IPS DF 4.7 (cell line): ENCODE data around the gene KRT84.

Experiments used
- DNase-seq: peaks from one replicate; pipeline ENCODE4 v3.0.0-alpha.2; 2013; ENCODE audit warnings: low spot score; ENCODE audit errors: extremely low read depth

Gene KRT84, protein sequence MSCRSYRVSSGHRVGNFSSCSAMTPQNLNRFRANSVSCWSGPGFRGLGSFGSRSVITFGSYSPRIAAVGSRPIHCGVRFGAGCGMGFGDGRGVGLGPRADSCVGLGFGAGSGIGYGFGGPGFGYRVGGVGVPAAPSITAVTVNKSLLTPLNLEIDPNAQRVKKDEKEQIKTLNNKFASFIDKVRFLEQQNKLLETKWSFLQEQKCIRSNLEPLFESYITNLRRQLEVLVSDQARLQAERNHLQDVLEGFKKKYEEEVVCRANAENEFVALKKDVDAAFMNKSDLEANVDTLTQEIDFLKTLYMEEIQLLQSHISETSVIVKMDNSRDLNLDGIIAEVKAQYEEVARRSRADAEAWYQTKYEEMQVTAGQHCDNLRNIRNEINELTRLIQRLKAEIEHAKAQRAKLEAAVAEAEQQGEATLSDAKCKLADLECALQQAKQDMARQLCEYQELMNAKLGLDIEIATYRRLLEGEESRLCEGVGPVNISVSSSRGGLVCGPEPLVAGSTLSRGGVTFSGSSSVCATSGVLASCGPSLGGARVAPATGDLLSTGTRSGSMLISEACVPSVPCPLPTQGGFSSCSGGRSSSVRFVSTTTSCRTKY

DNA sequence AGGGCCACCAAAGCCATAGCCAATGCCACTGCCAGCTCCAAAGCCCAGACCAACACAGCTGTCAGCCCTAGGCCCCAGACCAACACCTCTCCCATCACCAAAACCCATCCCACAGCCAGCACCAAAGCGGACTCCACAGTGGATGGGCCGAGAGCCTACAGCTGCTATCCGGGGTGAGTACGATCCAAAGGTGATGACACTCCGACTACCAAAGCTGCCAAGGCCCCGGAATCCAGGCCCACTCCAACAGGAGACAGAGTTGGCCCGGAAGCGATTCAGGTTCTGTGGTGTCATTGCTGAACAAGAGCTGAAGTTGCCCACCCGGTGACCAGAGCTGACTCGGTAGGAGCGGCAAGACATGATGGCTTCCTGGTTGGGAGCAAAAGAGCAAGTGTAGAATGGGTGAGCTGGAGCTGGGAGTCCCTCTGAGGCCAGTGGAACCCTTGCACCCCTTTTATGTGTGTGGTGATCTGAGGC lies at the start of gene KRT84:
TSS of gene KRT84 (minus strand) at position 427 of the 477 bp plus-strand sequence. CDS start at position 360, 67 bp downstream.
- no peak for DNase-seq

DNA sequence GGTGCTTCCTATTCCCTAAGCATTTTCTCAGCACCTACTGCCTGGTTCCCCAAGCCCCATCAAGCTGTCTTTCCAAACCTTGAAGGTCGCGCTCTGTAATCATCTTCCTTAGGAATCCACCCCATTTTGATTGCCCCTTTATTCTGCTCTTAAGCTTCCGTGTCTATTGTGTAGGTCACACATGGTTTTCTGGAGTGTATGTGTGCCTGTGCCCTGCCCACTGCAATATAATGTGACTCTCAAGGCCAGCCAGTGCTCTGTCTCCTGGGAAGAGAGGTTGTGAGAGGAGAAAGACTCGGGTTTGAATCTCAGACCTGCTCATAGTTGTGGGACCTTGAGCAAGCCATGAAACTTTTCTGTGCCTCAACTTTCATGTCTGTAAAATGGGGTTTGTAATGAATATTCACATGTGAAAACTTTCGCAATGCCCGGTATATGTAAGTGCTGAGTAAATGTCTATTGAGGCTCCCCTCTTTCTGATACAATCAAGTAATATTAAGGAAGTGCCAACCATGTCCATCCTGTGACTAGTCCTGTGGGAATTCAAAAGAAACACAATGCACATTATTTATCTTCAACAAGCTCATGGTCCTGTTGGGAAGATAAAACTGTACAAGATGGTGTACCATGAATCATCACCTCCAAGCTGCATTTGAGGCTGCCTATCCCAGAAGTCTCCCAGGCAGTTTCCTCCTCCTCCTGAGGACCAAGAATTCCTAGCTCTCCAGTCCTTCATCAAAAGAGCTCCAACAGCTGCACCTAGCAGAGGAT lies 49.5 kb upstream of the KRT84 start:
- no peak for DNase-seq

DNA sequence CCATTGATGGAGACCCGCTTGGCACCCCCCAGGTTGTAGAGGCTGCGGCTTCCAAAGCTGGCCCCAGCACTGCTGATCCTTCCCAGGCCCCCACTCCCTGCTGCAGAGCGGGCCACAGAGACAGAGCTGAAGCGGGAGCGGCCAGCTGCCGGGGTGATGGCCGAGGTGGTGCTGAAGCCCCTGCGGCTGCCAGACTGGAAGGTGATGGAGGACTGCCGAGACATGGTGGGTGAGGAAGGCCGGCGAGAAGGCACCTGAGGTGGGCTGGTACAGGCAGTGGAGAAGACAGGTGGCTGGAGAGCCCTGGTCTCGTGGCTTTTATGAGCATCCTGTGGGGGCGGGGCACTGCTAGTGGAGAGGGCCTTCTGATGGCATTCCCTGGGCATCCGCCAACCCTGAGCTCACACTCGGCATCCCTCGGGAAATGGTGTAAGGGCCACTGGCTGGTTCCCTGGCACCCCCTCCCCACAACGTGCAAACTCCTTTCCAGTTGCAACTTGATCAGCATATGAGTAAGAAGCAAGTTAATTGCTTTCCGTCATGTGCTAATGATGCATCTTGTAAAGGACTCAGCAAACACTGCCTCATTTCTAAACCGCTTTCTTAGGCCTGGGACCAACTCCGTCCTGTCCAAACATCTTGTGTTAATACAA lies 48.8 kb upstream of the KRT84 start, which contains the start of gene KRT75:
TSS of gene KRT75 (minus strand) at position 291 of the 653 bp plus-strand sequence. CDS start at position 224, 67 bp downstream.
- no peak for DNase-seq

DNA sequence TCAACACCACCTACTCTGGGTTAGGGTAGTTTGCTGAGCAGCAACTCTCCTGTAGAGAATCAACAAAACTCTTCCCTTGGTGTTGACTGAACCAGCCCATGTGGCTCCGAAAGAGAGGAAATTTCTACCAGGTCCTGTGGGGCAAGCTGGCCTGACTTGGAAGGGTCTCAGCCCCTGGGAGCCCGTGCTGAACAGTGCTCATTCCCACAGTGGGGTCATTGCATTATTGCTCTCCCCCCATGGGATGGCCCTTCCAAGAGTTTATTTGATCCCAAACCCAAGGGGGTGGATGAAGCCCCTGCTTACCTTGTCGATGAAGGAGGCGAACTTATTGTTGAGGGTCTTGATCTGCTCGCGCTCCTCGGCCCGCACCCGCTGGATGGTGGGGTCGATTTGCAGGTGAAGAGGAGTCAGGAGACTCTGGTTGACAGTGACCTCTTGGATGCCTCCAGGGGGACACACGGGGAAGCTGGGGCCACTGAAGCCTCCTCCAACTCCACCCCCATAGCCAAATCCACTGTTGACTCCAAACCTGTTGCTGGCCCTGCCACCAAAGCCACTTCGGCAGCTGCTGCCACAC lies 48.1 kb upstream of the KRT84 start:
- DNase-seq = no peak

DNA sequence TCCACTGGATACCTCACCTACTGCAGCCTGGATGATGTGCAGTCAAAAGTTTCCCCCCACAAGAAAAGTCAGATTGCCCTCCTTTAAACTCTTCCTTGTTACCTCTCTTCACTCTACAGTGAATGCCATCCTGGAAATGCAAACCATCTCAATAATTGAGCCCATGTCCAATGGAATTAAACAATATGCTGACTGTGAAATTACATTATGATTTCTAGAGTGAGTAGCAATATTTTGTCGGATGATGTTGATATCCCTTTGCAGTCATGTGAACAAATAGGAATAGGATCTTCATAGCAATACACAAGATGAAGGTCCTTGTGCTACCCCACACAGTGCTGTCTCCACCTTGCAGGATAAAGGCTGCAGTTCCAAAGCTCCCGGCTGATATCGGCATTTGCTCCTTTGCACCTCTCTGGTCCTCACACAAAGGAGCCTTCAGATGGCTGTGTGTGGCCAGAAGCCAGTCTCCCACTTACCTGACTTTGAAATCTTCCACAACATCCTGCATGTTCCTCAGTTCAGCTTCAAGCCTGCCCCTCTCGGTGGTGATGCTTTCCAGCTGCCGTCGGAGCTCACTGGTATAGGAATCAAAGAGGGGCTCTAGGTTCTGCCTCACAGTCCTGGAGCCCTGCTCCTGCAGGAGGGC lies 47.2 kb upstream of the KRT84 start:
- DNase-seq = no peak

DNA sequence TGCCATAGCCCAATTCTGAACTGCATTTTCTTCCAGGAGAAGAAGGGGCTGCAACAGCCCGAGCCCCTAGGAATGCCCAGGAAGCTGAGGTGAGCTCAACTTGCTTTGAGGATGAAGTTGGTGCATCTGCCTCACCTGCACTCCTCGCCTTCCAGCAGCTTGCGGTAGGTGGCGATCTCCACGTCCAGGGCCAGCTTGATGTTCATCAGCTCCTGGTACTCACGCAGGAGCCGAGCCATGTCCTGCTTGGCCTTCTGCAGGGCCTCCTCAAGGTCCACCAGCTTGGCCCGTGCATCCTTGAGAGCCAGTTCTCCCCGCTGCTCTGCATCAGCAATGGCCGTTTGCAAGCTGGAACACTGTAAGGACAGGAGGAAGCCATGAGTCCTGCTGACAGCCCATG lies 42.7 kb upstream of the KRT84 start:
- DNase-seq = no peak

DNA sequence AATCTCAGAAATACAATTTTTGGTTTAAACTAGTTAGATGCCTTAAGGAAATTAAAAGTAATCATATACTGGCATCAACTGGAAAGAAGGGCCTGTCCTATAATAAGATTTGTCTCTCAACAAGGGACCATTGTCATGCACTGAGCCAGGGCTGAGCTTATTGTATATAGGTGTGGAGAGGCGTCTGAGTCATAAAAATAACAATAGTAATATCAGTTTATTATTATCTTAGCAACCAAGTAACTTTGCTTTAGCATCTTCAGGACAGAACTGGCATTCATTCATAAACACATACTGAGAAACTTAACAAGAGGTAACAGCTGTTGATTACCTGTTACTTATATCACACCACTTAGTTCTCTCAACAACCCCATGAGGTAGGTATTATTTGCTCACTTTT lies 41.6 kb upstream of the KRT84 start:
- DNase-seq = no peak

DNA sequence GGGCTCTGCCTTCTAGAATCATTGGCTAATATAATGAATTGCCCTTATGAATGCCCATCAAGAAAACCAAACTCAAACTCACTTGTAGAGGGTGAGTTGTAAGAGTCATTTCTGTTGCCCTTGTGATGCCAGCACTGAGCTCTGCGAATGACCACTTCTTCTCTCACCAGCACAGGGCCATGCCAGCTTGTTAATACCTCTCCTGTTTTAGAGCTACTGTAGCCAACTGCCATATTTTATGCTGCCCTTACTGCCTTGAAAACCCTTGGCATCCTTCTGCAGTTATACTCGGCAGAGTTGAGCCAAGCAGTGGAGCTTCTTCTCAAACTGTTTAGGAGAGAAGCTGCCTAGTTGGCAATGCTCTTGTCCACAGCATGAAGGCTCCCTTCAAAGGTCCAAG lies 40.6 kb upstream of the KRT84 start:
- no peak for DNase-seq

DNA sequence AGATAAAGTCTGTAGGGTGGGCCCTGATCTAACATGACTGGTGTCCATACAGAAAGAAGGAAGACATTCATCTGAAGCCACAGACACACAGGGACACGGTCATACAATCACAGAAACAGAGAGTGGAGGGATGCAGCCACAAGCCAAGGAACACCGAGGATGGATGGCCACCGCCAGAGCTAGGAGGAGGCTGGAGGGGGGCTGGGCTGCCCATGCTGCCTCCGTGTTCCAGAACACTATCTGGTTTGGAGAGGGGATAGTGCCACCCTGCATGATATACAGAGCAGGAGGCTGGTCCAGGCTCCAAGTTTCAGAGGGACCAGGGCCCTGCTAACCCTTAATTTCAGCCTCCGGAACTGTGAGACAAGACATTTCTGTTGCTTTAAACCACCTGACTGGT lies 40.0 kb upstream of the KRT84 start:
- no peak for DNase-seq

DNA sequence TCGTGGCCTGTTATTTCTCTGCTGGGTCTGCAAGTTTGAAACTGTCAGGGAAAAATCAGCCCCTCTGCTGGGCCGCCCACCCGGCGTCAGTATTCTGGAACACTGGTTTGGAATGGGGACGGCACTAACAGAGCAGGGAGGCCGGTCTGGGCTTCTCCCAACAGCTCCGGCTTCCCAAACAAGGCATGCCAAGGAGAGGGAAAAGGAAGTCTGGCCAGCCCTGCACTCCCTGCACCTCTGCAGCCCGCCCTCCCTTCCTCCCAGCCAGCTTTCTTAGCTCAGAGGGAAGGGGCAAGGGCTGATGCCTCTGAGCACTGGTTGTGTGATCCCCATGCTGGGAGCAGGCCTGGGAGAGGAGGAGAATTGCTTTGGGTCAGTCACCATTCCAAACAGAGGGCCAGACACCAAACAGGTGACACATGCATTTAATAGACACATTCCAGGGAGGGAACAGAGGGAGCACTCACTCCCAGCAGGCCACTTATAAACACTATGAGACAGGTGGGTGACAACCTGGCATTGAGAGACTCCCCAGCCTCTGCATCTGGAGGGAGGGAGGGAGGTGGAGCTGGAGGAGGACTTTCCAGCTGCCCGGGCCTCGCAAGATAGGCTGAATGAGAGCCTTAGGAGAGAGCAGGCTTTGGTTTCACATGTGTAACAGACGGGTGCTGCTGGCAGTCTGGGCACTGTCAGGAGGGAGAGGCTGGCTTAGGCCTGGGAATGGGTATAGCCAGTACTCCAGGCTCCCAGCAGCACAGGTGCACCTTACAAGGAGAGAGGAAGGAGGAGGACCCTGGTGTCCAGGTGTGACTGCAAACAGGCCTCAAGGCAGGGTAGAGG lies 38.4 kb upstream of the KRT84 start:
- no peak for DNase-seq

DNA sequence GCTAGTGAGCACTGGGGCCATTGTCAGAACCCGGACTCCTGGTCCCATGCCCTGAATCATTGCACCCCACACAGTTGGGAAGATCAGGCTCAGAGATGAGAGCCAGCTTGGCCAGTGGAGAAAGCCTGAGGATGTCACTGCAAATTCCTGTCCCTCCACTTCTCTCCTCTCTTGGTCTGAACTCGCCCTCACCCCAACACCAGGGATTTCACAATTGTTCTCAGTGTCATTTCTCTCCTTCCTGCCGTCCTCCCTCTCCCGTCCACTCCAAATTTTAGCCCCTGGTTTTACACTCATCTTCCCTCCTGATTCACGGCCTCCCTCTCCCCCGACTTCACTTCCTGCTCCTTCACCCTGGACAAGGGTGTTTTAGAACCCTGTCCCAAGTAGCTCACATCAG lies 37.6 kb upstream of the KRT84 start:
- no peak for DNase-seq

DNA sequence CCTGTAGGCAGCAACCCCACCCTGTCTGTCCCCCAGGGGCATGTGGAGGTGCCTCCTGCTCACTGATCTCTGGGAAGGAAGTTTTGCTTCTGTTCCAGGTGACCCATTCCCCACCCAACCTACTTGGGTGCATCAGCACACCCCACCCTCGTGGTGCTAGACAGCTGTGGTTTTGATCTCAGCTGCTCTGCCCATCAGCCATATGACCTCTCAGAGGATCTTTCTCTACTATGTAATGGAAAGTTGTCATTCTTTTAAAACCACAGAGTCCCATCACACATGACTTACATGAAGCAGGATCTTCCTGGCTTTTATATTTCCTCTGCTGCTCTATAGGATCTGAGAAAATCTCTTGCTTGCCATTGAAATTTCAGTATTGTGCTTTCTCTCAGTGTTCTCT lies 34.2 kb upstream of the KRT84 start:
- DNase-seq = no peak

DNA sequence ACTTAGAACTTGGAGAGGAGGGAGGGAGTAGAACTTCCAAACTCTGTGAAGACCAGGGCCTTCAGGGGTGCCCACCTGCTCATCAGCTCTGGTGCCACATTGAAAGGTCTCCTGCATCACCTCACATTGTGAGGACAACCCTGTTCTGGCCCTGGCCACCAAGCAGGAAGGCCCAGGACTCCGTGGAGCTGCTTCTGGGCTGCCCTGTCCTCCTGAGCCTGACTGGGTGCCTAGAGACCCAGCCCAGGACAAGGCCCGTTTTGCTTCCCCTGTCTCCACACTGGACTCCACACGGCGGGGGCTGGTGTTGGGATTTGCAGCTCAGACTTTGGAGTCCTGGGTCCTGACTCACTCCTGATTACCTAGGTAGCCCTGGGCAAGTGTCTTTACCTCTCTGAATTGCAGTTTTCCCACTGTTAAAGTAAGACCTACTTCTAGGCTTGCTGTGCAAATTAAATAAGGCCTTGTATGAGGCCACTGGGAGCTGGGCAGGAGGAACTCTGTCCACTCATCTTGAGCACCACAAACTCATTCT lies 33.2 kb upstream of the KRT84 start:
- no peak for DNase-seq

DNA sequence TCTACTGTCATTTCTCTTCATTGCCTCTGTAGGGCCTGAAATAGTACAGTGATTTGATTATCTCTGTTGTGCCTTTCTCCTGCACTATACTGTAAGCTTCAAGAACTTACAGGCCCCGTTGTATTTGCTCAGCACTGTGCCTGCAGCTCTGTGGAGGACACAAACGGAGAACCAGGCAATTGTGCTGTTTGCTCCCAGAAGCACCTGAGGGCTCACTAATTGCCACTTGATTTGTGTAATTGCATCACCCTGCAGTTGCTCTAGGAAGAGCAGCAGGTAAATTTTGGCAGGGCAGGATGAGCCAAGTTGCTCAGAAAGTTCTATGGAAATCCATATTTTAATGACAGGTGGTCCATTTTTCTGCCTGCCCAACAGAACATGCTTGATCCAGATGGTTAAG lies 32.3 kb upstream of the KRT84 start:
- no peak for DNase-seq

DNA sequence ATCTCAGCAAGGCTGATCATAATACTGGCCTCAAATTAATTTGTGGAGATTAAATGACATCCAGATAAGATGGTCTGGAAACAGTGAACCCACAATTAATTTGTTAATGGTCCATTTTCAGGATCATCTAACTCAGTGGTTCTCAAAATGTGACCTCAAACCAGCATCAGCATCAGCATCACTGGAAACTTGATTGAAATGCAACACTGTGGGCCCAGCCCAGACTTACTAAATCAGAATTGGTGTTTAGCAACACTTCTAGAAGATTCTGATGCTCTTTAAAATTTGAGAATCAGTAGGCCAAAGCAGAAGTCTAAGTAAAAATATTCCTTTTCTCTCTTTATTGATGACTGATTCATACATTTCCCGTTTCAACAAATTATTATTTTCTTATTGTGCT lies 31.3 kb upstream of the KRT84 start:
- no peak for DNase-seq

DNA sequence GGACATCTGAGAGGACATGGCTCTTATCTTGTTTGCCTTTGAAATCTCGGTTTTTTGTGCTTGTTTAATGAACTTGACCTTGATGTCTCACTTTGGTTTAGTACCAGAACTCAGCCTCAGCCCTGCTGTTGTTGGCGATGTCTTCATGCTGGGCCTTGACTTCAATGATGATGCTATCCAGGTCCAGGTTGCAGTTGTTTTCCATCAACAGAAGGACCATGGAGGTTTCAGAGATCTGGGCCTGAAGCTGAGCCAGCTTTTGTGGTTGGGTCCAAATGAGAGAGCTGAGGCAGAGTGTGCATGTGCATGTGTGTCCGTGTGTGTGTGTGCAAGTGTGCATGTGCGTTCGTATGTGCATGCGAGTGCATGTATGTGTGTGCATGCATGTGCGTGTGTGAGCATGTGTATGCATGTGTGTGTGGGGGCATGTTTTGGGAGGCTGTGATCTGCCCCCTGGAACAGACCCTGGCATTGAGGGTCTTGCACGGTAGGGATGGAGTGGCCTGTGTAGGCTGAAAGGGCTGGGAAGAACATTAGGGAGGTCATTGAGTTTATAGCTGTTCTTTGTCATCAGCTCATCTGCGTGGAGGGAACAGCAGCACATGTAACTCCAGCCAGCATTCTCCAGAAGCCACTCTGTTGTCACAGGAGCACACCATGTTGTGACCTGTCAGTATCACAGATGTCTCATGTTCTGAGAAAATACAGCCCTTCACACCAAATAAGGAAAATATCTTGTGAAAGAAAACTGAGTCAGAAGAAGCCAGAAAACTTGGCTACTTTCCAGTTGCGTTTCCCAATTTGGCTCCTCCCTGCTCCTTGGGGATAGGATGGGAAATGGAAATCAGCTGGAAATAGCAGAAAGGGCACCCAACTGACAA lies 30.7 kb upstream of the KRT84 start:
- DNase-seq = no peak

DNA sequence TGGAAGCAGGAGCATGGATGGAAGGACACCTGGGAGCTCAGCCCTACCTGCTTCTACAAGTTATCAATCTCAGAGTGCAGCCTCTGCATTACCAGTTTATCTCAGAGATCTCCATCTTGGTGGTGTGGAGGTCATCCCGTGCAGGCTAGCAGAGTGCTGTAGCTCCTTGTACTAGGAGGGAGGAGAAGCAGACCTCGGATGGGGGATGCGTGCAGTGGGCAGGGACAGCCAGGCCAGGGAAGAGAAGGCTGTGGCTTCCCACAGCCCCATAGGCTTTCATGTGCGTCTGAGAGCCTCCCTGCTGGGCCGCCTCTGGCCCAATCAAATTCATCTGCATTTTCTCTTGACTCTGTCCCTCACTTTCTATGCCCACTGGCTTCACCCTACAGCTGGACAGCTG lies 29.5 kb upstream of the KRT84 start:
- no peak for DNase-seq

DNA sequence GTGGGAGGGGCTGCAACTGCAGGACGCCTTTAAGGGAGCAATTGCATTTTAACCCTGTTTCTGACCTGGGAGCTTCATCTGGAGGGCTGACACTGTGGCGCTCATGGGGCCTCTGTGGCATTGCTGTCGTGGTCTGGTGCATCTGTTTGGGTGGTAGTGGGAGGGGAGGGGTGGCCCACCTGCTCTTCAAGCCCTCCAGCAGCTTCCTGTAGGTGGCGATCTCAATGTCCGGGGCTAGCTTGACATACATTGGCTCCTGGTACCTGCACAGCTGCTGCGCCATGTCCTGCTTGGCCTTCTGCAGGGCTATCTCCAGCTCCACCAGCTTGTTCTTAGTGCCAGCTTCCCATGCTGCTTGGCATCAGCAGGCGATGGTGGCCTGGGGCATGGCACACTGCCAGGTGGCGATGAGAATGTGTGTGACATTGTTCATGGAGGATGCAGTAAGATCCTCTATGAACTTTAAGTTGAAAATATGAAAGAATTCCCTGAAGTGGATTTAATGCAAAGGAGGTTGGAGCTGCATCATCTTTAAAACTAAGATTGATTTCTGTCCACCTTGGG lies 28.4 kb upstream of the KRT84 start:
- DNase-seq = no peak
